Stomach smooth muscle (tissue), 2 donors: ENCODE data around the gene ZBTB43.
"Not testable (repeated sequence)": the region's sequence is repeated elsewhere in the genome, so short reads cannot be mapped to it uniquely, and the experiment has no call there.

Experiments
- H3K27ac ChIP-seq: one replicate; pipeline ENCODE4 v1.7.0; 2013; ENCODE audit warnings: mild to moderate bottlenecking, low read length, inconsistent platforms
- H3K27me3 ChIP-seq, 2 donors: one replicate each; pipeline ENCODE4 v1.7.0; 2013; ENCODE audit warnings: low read length in 2 of 2; ENCODE audit not compliant: insufficient read depth in 2 of 2, control insufficient read depth in 1 of 2
- H3K36me3 ChIP-seq, 2 donors: one replicate each; pipeline ENCODE4 v1.7.0; 2013; ENCODE audit warnings: low read length in 2 of 2; ENCODE audit not compliant: control insufficient read depth in 2 of 2, insufficient read depth in 2 of 2
- H3K4me1 ChIP-seq: one replicate; pipeline ENCODE4 v1.7.0; 2013; ENCODE audit warnings: low read length; ENCODE audit not compliant: control insufficient read depth, insufficient read depth
- H3K4me3 ChIP-seq, 2 donors: one replicate each; pipeline ENCODE4 v1.7.0; 2013; ENCODE audit warnings: low read length in 2 of 2
- H3K9ac ChIP-seq, 2 donors: one replicate each; pipeline ENCODE4 v1.7.0; 2013; ENCODE audit warnings: low read length in 2 of 2, mild to moderate bottlenecking in 1 of 2
- H3K9me3 ChIP-seq, 2 donors: one replicate each; pipeline ENCODE4 v1.7.0; 2013; ENCODE audit warnings: low read length in 2 of 2; ENCODE audit not compliant: control insufficient read depth in 2 of 2
- donor health status: healthy.
- donor health status: Pancreatic carcinoma.

The ZBTB43 gene

DNA sequence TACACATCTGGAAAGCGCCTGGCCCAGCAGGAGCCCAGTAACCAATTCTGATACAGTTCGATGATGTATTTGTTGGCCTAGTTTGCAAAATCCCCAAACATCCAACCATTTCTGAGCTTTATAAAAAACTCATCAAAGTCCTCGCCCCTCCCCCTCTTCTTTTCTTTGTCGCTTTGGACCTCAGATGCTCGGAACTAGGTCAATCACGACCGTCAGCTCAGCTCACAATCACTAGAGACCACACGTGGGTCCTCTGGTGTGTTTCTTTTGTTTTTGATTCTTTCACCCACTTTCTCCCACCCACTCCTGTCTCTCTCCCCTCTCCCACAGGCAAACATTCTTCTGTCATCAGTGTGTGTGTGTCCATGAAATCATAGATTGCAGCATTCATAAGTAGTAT, 26.7 kb upstream of the ZBTB43 start:
- H3K27me3 ChIP-seq = peaks cover 14 to 22% of the 10 kb centered on the region in 2 donors
- H3K36me3 ChIP-seq = no peaks in the 10 kb centered on the region
- no peak overlapping the region for H3K9ac ChIP-seq
- H3K27ac ChIP-seq = no peak overlapping the region
- H3K4me1 ChIP-seq = peaks cover 5% of the 10 kb centered on the region
- no peaks in the 10 kb centered on the region for H3K9me3 ChIP-seq
- no peak overlapping the region for H3K4me3 ChIP-seq

DNA sequence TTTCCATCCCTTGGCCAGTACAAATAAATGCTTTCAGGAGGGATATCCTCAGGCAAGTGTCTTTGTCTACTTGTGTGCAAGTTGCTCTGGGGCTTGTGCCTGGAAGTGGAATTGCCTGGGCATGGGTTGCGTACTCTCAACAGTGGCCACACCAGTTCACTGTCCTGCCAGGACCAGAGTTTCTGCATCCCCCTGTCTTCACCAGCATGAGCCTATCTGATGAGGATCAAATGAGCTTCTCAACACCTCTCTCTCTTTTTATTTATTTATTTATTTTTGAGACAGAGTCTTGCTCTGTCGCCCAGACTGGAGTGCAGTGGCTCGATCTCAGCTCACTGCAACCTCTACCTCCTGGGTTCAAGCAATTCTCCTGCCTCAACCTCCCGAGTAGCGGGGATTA, 26.1 kb upstream of the ZBTB43 start:
- H3K4me3 ChIP-seq, H3K9me3 ChIP-seq, H3K36me3 ChIP-seq, H3K4me1 ChIP-seq, H3K27ac ChIP-seq, H3K9ac ChIP-seq: not testable (repeated sequence)
- H3K27me3 ChIP-seq = peaks cover 14 to 23% of the 10 kb centered on the region in 2 donors

GRCh38 chr9:126781186-126782052, 23.4 kb upstream of the ZBTB43 start:
- Histone ChIP-seq H3K27me3 (peaks cover 14 to 22% of the 10 kb centered on the region in 2 donors), H3K36me3 (no peaks in the 10 kb centered on the region), H3K9me3 (no peaks in the 10 kb centered on the region), H3K9ac (peak overlapping the region in 1 of 2 donors; percentile 6), H3K27ac (no peak overlapping the region), H3K4me1 (peaks cover 5% of the 10 kb centered on the region), H3K4me3 (peak overlapping the region in 1 of 2 donors; percentile 35)

GRCh38 chr9:126782053-126782388, 22.8 kb upstream of the ZBTB43 start:
- Histone ChIP-seq H3K9me3 (no peaks in the 10 kb centered on the region), H3K9ac (no peak overlapping the region), H3K27me3 (peaks cover 14 to 22% of the 10 kb centered on the region in 2 donors), H3K4me3 (no peak overlapping the region), H3K4me1 (peaks cover 5% of the 10 kb centered on the region), H3K27ac (no peak overlapping the region), H3K36me3 (no peaks in the 10 kb centered on the region)

DNA sequence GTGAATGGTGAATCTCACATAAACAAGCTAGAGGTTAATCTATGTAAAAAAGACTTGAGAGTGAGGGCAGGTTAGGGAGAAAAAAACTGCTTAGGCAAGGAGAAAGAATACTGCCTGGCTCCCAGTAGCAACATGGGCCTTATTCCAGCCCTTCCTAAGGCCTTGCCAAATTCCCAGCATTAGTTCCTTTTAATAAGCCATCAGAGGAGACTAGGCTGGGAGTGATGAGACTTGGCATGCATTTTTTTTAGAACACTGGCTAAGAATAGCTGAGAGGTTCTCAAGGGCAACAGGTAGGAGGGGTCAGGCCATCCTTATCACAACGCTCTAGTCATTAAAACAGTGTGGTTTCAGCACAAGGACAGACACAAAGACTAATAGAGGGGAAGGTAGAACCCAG, 20.9 kb upstream of the ZBTB43 start:
- no peak overlapping the region for H3K27ac ChIP-seq
- H3K36me3 ChIP-seq = no peaks in the 10 kb centered on the region
- no peaks in the 10 kb centered on the region for H3K9me3 ChIP-seq
- H3K4me3 ChIP-seq = no peak overlapping the region
- H3K4me1 ChIP-seq = peaks cover 7% of the 10 kb centered on the region
- no peak overlapping the region for H3K9ac ChIP-seq
- H3K27me3 ChIP-seq = peaks cover 6 to 22% of the 10 kb centered on the region in 2 donors

GRCh38 chr9:126784401-126784800, 20.4 kb upstream of the ZBTB43 start:
- H3K9ac ChIP-seq = no peak overlapping the region
- no peak overlapping the region for H3K27ac ChIP-seq
- H3K4me1 ChIP-seq = peaks cover 7% of the 10 kb centered on the region
- no peak overlapping the region for H3K4me3 ChIP-seq
- no peaks in the 10 kb centered on the region for H3K9me3 ChIP-seq
- H3K27me3 ChIP-seq = peaks cover 6 to 21% of the 10 kb centered on the region in 2 donors
- H3K36me3 ChIP-seq = no peaks in the 10 kb centered on the region

- not testable (repeated sequence) for H3K9me3 ChIP-seq, H3K36me3 ChIP-seq, H3K4me1 ChIP-seq, H3K27ac ChIP-seq, H3K4me3 ChIP-seq, H3K9ac ChIP-seq
- H3K27me3 ChIP-seq = peaks cover 6 to 17% of the 10 kb centered on the region in 2 donors
Observed at GRCh38 chr9:126784841-126785240, 20.0 kb upstream of the ZBTB43 start.

DNA sequence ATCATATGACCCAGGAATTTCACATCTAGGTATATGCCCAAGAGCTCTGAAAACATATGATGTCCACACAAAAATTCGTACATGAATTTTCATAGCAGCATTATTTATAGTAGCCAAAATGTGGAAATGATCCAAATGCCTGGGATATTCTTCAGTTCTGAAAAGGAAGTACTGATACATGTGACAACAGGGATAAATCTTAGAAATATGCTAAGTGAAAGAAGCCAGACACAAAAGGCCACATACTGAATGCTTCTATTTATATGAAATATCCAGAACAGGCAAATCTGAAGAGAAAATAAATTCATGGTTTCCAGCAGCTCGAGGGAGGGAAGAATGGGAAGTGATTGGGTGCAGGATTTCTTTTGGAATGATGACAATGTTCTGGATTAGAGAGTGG, 16.8 kb upstream of the ZBTB43 start:
- H3K27ac ChIP-seq = no peak overlapping the region
- H3K27me3 ChIP-seq = peaks cover 5 to 6% of the 10 kb centered on the region in 2 donors
- no peaks in the 10 kb centered on the region for H3K9me3 ChIP-seq
- H3K4me3 ChIP-seq = no peak overlapping the region
- no peak overlapping the region for H3K9ac ChIP-seq
- H3K36me3 ChIP-seq = no peaks in the 10 kb centered on the region
- H3K4me1 ChIP-seq = peaks cover 2% of the 10 kb centered on the region

DNA sequence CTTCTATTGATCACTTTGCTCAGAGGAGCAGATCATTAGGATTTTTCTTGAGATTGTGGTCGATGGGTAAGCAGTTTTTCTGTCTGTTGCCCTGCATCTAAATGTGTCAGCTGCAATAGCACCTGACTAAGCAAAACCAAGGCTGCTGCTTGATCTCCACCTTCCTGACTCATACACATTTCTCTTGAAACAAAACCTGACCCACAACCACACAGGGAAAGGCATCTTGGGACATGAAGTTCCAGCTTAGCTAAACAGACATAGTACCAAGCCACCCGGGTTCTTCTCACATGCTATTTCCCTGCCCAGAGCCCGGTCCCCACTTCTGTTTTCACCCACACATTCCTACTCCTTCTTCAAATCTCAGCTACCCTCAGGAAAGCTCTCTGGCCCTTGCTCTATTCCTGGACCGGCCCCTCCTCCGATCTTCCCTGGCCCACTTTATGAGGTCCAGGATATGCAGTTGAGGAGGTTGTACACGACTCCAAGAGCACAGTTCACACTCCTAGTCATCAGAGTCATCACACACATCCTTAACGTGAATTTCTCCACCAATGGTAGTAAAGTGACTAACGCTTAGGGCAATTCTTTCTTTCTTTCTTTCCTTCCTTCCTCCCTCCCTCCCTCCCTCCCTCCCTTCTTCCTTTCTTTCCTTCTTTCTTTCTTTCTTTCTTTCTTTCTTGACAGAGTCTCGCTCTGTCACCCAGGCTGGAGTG, 16.0 kb upstream of the ZBTB43 start:
- Histone ChIP-seq H3K27me3 (peaks cover 5 to 6% of the 10 kb centered on the region in 2 donors), H3K27ac (no peak overlapping the region), H3K36me3 (no peaks in the 10 kb centered on the region), H3K4me3 (no peak overlapping the region), H3K9me3 (no peaks in the 10 kb centered on the region), H3K9ac (no peak overlapping the region), H3K4me1 (peaks cover 2% of the 10 kb centered on the region)

DNA sequence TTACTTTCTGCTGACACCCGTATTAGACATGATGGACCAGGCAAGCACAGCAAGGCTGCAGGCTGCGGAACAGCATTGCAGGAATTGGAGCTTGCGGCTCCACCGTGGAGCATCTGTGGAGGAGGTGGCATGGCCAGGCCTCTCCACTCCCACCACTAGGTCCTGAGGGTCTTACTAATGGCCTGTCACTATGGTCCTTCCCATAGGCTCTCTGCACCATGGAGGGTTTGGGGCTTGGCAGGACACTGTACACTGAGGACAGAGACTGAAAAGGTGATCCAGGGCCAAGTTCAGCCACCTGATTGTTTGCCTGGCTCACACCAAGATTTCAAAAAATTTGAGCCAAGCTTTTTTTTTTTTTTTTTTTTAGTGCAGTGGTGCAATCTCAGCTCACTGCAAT, 14.3 kb upstream of the ZBTB43 start:
- Histone ChIP-seq H3K9me3 (no peaks in the 10 kb centered on the region), H3K4me1 (peaks cover 2% of the 10 kb centered on the region), H3K36me3 (no peaks in the 10 kb centered on the region), H3K27ac (no peak overlapping the region), H3K9ac (no peak overlapping the region), H3K27me3 (peaks cover 5 to 8% of the 10 kb centered on the region in 2 donors), H3K4me3 (no peak overlapping the region)
